ENCODE measurements around the gene FKBP9. TPM values are rescaled to one million over a fixed set of nuclear protein-coding genes. Genes with fewer than 3 reads are reported as not detected.
"Not testable (repeated sequence)": the region's sequence is repeated elsewhere in the genome, so short reads cannot be mapped to it uniquely, and the experiment has no call there.

The FKBP9 gene
- total RNA-seq, 1 experiment from 2014 or later: 77.2 TPM

- no peak for DNase-seq (ENCODE audit: low spot score)
Measured at GRCh38 chr7:32952876-32953275, 4.4 kb upstream of the FKBP9 start.

GRCh38 chr7:32958046-32959025 lies 1.1 kb downstream of the FKBP9 start:
- peak; percentile 73 for DNase-seq (ENCODE audit: low spot score)

GRCh38 chr7:32963880-32964301 lies 6.7 kb downstream of the FKBP9 start:
- not testable (repeated sequence) for DNase-seq (ENCODE audit: low spot score)

GRCh38 chr7:32964461-32965159 lies 7.4 kb downstream of the FKBP9 start:
- DNase-seq (ENCODE audit: low spot score): peak; percentile 25

GRCh38 chr7:32966489-32967267 lies 9.4 kb downstream of the FKBP9 start:
- DNase-seq (ENCODE audit: low spot score): not testable (repeated sequence)

DNA sequence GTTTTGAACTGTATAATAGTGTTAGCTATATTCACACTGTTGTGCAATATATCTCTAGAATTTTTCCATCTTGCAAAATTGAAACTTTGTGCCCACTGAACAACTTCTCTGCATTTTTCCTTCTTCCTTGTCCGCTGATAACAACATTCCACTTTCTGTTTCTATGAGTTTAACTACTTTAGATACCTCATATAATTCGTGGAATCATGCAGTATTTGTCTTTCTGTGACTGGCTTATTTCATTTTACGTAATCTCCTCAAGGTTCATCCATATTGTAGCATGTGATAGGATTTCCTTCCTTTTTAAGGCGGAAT lies 10.0 kb downstream of the FKBP9 start:
- not testable (repeated sequence) for DNase-seq (ENCODE audit: low spot score)

GRCh38 chr7:32971967-32972366 lies 14.7 kb downstream of the FKBP9 start:
- not testable (repeated sequence) for DNase-seq (ENCODE audit: low spot score)

- not testable (repeated sequence) for DNase-seq (ENCODE audit: low spot score)
Measured at GRCh38 chr7:32977159-32977558, 19.9 kb downstream of the FKBP9 start.

DNA sequence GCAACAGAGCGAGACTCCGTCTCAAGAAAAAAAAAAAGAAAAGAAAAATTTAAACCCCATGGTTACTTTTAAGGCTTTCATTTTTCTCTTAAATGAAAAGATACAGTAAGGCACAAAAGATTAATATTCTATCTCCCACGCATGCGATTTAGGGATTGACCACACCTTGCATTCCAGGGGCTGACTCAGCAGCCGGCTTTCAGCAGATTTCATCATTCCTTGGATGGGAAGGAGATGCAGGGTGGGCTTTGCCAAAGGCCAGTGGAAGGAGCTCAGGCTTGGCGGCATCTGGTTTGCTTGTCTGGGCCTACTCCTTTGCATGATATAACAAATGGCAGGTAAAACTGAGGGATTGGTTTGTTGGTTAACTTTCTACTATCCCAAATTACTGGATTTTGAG lies 22.0 kb downstream of the FKBP9 start:
- not testable (repeated sequence) for DNase-seq (ENCODE audit: low spot score)

DNA sequence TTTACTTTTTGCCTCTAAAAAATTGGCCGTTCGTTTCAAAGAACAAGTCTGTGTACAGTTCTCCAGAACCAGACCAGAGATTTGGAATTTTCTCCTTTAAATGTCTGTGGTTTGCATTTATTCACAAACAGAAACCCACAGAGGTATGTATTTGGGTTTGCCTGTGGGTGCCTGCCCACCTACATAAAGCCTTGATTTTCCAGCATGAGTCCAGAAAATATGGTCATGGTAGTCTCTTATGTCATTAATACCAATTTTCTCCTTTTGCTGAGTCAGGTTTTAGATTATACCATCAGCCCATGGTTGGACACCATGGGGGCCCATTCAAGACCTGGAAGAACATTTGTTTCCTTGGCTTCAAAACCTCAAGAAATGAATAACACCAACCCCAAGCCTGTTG lies 22.7 kb downstream of the FKBP9 start:
- not testable (repeated sequence) for DNase-seq (ENCODE audit: low spot score)

DNA sequence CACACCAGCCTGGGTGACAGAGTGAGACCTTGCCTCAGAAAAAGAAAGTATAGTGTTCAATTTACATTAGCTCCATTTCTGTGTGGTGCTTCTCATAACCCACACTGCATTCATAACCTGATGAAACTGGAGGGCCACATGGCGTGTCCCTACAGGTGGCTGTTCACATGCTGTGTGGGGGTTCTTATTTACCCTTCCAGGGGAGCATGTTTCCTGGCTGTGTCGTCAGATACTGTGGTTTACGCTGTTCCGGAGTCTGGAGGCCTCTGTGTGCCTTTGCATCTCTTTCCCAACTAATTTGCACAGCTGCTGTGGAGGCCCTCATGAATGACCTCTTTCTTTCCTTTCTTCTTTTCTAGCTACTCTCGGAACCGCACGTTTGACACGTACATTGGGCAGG lies 30.9 kb downstream of the FKBP9 start:
- DNase-seq (ENCODE audit: low spot score): not testable (repeated sequence)

DNA sequence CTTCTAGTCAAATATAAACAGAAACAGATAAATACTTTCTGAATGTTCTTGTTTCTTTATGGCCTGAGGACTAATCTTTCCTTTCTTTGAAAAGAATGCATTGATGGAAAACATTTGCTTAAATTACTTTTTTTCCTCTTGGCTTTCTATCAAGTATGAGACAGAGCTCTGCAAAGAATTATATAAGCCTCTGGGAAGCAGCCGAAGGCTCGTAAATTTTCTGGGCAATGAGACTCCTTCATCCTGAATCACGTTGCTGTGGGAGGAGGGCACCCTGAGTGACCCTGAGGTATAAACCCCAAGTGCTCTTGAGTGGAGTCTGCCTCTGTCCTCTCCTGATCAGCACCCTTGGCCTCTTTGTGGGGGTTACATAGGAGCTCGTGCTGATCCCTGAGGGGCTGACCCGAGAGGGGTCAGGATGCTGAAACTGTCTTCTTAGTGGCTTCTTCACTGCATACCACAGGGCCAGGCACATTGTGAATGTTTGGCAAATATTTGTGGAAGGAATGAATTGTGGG lies 33.9 kb downstream of the FKBP9 start:
- DNase-seq (ENCODE audit: low spot score): not testable (repeated sequence)

GRCh38 chr7:32991975-32992700 lies 34.9 kb downstream of the FKBP9 start:
- not testable (repeated sequence) for DNase-seq (ENCODE audit: low spot score)

DNA sequence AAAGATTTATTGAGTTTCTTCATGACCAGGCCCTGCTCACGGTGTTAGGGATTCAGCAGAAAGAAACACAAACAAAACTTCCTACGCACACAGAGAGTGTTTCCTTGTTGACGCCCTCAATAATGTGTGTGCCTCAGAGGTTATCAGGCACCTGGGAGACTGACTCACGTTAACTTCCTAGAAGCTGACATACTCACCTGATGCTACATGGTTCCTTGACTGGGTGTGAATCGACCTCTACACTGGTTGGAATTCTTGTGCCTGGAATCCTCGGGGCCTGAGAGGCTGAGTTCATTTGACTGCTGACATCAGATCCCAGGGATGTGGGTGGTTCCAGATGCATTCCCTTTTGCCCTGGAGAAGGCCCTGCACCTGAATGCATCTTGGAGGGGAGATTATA lies 35.5 kb downstream of the FKBP9 start:
- DNase-seq (ENCODE audit: low spot score): peak; percentile 83

GRCh38 chr7:32997956-32998355 lies 40.7 kb downstream of the FKBP9 start:
- DNase-seq (ENCODE audit: low spot score): not testable (repeated sequence)

GRCh38 chr7:32998361-32999171 lies 41.3 kb downstream of the FKBP9 start:
- peak; percentile 69 for DNase-seq (ENCODE audit: low spot score)

DNA sequence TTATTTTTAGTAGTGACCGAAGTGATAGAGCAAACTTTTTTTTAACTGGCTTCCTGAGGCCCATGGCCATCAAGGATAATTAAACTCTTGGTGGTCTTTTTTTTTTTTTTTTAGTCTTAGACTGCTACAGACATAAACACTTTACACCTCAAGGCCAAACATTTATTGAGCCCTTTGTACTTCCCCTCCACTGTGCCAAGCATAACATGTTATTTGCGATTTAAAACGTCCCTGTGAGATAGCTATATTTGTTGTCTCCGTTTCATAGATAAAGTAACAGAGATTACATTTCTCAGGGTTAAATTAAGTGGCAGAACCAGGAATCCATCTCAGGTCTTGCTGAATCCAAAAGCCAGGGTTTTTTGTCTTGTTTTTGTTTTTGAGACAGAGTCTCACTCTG lies 42.1 kb downstream of the FKBP9 start:
- not testable (repeated sequence) for DNase-seq (ENCODE audit: low spot score)

DNA sequence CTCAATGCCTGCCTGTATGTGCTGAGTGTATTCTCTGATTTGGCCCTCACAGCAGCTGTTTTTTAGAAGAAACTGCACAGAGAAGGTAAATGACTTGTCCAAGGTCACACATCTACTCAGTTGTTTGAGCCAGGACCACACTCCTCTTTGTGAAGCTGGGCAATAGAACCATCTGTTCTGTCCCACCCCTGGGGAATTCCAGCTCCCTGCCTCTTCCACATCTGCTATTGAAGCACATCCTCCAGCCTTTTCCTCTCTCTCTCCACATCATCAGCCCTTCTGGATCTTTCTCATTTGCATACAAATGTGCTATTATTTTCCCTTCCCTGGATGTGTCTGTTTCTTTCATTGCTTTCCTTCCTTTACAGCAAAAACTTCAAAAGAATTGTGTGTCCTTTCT lies 45.9 kb downstream of the FKBP9 start:
- not testable (repeated sequence) for DNase-seq (ENCODE audit: low spot score)

- DNase-seq (ENCODE audit: low spot score): not testable (repeated sequence)
Measured at GRCh38 chr7:33004104-33004616, 46.9 kb downstream of the FKBP9 start.

- DNase-seq (ENCODE audit: low spot score): not testable (repeated sequence)
Measured at GRCh38 chr7:33005193-33005592, 48.0 kb downstream of the FKBP9 start.

All from HT-29 (cell line).